MM.1S (cell line): Measurements from ENCODE around the gene SIN3A.

Experiments
- CTCF ChIP-seq: fragments of 300-600 bp; sonication (generic); IDR thresholded peaks from 2 replicates; pipeline ENCODE4 v1.5.1; 2016; ENCODE audit warnings: antibody characterized with exemption, low read length, mixed read lengths
- EZH2 ChIP-seq: fragments of 300-600 bp; sonication (generic); optimal IDR thresholded peaks from 2 replicates; pipeline ENCODE3; 2017; ENCODE audit warnings: low read depth, mild to moderate bottlenecking, antibody characterized with exemption, low read length, mixed read lengths
- EZH2phosphoT487 ChIP-seq: fragments of 300-600 bp; sonication (generic); IDR thresholded peaks from 2 replicates; pipeline ENCODE4 v1.6.1; 2018; ENCODE audit warnings: antibody characterized with exemption, low read length

GRCh38 chr15:75407083-75407482 lies 44.4 kb downstream of the SIN3A start:
- no peak for TF ChIP-seq CTCF
- TF ChIP-seq EZH2: no peak
- TF ChIP-seq EZH2phosphoT487: no peak
